Activated CD4-positive, alpha-beta T cell treated with anti-CD3 and anti-CD28 coated beads, Interleukin-2, Interleukin-6, amounts not matched to agents 100 ng/mL and 50 ng/mL, durations not matched to agents 16 hours and 8 hours (primary cell): ENCODE results near the gene TSPO.
"Not testable (repeated sequence)": the region's sequence is repeated elsewhere in the genome, so short reads cannot be mapped to it uniquely, and the experiment has no call there.

Source experiments
- DNase-seq: peaks from one replicate; pipeline ENCODE4 v3.0.0-alpha.2; 2020

Gene TSPO

GRCh38 chr22:43131773-43132501, 19.4 kb upstream of the TSPO start:
- DNase-seq, result no peak

GRCh38 chr22:43133401-43133800, 18.0 kb upstream of the TSPO start:
- no peak for DNase-seq

- DNase-seq, result no peak
Observed at GRCh38 chr22:43134553-43134952, 16.8 kb upstream of the TSPO start.

- no peak for DNase-seq
Observed at GRCh38 chr22:43135565-43135964, 15.8 kb upstream of the TSPO start.

GRCh38 chr22:43136255-43136654, 15.1 kb upstream of the TSPO start:
- DNase-seq, result peak; percentile 44

GRCh38 chr22:43136801-43137200, 14.6 kb upstream of the TSPO start:
- DNase-seq, result no peak

- peak; percentile 90 for DNase-seq
Observed at GRCh38 chr22:43142880-43143562, 8.3 kb upstream of the TSPO start, which contains the start of gene MCAT. Gene MCAT (minus strand): TSS chr22:43143398. CDS start chr22:43143348, 50 bp downstream.

- no peak for DNase-seq
Observed at GRCh38 chr22:43144949-43145348, 6.4 kb upstream of the TSPO start.

GRCh38 chr22:43145371-43145770, 6.0 kb upstream of the TSPO start:
- not testable (repeated sequence) for DNase-seq

- DNase-seq, result not testable (repeated sequence)
Observed at GRCh38 chr22:43146332-43146731, 5.0 kb upstream of the TSPO start.

- no peak for DNase-seq
Observed at GRCh38 chr22:43147821-43148220, 3.5 kb upstream of the TSPO start.

- peak; percentile 19 for DNase-seq
Observed at GRCh38 chr22:43148581-43148980, 2.8 kb upstream of the TSPO start.

- DNase-seq, result no peak
Observed at GRCh38 chr22:43150731-43151206, 590 bp upstream of the TSPO start.

GRCh38 chr22:43152003-43152356, 621 bp downstream of the TSPO start:
- DNase-seq, result no peak

GRCh38 chr22:43152357-43153071, 1.2 kb downstream of the TSPO start:
- DNase-seq, result peak; percentile 71

- no peak for DNase-seq
Observed at GRCh38 chr22:43153899-43154298, 2.5 kb downstream of the TSPO start.

- no peak for DNase-seq
Observed at GRCh38 chr22:43154887-43155536, 3.7 kb downstream of the TSPO start.

- DNase-seq, result no peak
Observed at GRCh38 chr22:43155789-43156188, 4.4 kb downstream of the TSPO start.

GRCh38 chr22:43156413-43156812, 5.1 kb downstream of the TSPO start:
- DNase-seq, result no peak

GRCh38 chr22:43157874-43158546, 6.7 kb downstream of the TSPO start:
- DNase-seq, result no peak

GRCh38 chr22:43158778-43159483, 7.6 kb downstream of the TSPO start:
- no peak for DNase-seq
